Astrocyte of the spinal cord (primary cell): ENCODE data around the gene KLB.
"Not testable (repeated sequence)": the region's sequence is repeated elsewhere in the genome, so short reads cannot be mapped to it uniquely, and the experiment has no call there.

ENCODE experiments used
- DNase-seq: peaks from one replicate; pipeline ENCODE4 v3.0.0; 2011; ENCODE audit warnings: low read depth, low spot score
- H3K4me3 ChIP-seq: 2 replicates; pipeline ENCODE4 v1.5.1; 2011; ENCODE audit warnings: low read depth, mild to moderate bottlenecking, low read length, moderate library complexity
- in situ Hi-C: cut with HindIII; loops from 2 replicates; pipeline ENCODE4 v1.10.0; 2017; ENCODE audit warnings: low sequenced_read_pairs
- TF ChIP-seq, protein P1 (sequence below): IDR thresholded peaks from 2 replicates; pipeline ENCODE4 v1.5.1; 2012; ENCODE audit warnings: low read depth, mild to moderate bottlenecking, low read length, inconsistent platforms

KLB gene

DNA sequence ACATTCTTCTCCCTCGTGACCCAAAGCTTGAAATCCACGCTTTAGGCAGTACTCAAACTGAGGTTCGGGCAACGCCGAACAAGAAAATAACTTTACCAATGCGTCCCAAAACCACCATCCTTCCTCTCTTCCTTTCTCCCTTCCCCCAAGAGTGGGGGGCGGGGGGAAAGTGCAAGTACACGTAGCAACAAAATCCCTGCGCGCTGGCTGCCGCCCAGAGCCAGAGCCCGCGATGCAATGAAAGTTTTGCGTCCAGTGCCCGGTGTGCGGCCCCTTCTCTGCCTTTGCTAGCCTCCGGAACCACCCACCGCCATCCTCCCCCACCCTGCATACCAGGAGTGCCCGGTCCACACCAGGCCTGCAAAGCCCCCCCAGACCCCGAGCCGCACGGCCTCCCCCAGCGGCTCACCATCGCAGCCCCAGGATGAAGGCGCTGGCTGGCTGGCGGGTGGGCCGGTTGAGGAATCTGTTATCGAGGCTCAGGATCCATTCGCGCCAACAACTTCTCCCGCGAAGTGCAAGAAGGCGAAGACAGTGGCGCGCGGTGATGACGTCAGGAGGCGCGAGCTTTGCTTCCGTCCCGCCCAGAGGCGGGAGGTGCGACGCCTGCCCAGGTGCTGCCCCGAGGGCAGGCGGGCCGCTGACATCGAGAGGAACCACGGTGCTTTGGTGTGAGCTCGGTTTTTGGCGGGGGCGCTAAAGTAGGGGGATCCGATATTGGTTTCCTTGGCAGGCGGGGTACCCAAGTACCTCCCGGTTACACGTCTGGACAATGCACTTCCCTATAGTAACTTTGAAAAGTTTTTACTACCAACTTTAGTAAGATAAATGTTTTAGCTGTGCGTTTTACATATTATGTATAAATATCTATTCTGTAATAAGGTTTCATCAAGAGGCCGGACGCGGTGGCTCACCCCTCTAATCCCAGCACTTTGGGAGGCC lies 40.6 kb upstream of the KLB start, which contains the start of gene RFC1:
Gene RFC1 (minus strand): TSS at position 533 of the 942 bp plus-strand sequence. CDS start 121 bp downstream, at position 412.
- DNase-seq: peak; percentile 92
- TF ChIP-seq, protein P1, sequence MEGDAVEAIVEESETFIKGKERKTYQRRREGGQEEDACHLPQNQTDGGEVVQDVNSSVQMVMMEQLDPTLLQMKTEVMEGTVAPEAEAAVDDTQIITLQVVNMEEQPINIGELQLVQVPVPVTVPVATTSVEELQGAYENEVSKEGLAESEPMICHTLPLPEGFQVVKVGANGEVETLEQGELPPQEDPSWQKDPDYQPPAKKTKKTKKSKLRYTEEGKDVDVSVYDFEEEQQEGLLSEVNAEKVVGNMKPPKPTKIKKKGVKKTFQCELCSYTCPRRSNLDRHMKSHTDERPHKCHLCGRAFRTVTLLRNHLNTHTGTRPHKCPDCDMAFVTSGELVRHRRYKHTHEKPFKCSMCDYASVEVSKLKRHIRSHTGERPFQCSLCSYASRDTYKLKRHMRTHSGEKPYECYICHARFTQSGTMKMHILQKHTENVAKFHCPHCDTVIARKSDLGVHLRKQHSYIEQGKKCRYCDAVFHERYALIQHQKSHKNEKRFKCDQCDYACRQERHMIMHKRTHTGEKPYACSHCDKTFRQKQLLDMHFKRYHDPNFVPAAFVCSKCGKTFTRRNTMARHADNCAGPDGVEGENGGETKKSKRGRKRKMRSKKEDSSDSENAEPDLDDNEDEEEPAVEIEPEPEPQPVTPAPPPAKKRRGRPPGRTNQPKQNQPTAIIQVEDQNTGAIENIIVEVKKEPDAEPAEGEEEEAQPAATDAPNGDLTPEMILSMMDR: no peak
- H3K4me3 ChIP-seq: peak within 1 kb of the TSS; percentile 75
- in situ Hi-C loops: no loop called here

DNA sequence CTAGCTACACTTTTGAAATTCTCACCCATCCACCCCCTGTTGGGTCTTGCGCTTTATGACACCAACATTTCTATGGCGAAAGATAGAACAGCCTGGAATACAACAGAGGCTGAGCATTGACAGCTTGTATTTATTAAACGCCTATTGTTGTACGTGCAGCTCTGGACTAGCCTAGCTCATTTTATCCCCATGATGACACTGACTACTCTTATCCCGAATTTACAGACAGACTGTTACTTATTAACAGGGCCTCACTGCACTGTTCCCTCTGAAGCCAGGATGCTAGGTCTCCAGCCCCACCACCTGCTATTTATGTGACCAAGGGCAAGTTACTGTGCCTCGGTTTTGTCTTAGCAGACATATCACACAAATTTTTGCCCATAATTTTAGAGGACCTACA lies 39.6 kb upstream of the KLB start:
- TF ChIP-seq, protein P1: no peak
- in situ Hi-C loops: no loop called here

DNA sequence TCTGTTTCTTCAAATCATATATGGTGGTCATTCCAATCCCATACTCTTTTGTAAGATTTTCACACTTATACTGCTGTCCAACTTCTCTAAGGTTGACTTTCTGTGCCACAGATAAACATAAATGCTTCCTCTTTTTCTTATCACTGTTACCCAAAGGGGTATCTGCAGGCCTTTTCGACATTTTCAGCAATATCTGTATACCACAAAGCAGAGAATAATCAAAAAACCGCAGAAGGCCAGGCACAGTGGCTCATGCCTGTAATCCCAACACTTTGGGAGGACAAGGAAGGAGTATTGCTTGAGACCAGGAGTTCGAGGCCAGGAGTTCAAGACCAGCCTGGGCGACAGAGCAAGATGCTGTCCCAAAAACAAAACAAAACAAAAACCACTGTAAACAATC lies 37.4 kb upstream of the KLB start:
- DNase-seq: no peak
- H3K4me3 ChIP-seq: no peak overlapping the region
- TF ChIP-seq, protein P1: no peak
- in situ Hi-C loops: no loop called here

More for the DNA sequence above, 39.6 kb upstream of the KLB start:
- no peak overlapping the region for H3K4me3 ChIP-seq
- DNase-seq: no peak

DNA sequence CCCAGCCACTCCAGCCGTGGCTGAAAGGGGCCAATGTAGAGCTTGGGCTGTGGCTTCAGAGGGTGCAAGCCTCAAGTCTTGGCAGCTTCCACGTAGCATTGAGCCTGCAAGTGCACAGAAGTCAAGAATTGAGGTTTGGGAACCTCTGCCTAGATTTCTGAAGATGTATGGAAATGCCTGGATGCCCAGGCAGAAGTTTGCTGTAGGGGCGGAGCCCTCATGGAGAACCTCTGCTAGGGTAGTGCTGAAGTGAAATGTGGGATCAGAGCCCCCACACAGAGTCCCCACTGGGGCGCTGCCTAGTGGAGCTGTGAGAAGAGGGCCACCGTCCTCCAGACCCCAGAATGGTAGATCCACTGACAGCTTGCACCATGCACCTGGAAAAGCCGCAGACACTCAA lies 35.5 kb upstream of the KLB start:
- DNase-seq, in situ Hi-C loops, H3K4me3 ChIP-seq: not testable (repeated sequence)

DNA sequence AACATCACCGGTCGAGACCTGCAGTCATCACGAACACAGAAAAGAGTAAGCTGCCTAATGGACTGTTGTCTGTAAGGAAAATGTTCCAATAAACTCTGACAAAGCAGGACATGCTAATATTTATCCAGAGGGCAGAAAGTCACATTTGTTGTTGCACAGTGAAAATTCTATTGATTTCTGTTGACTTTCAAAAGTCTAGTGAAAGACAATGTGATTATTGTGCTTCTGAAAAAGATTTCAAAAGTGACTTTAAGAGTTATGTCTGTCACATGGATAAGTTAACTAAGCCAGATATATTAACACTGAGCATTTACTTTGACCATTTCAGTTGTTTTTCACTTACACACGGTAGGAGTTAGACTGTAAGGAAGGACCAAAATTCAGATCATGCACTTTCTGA lies 31.3 kb upstream of the KLB start:
- TF ChIP-seq, protein P1: no peak
- in situ Hi-C loops: no loop called here
- no peak overlapping the region for H3K4me3 ChIP-seq
- no peak for DNase-seq

DNA sequence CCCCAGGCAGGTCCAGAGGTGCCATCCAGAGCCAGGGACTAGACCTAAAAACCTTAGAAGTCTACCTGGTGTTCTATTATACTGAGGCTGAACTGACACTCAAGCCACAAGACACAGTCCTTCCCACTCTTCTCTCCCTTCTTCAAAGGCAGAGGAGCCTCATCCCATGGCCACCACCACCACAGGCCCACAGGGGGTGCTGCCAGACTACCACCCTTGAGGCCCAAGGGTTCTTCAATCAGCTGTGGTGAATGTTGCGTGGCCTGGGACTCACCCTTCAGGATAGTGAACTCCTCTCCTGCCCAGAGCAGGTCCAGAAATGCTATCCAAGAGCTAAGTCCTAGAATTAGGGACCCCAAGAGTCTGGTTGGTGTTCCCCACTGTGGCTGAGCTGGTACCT lies 23.0 kb upstream of the KLB start:
- in situ Hi-C loops: no loop called here
- TF ChIP-seq, protein P1: no peak
- DNase-seq: no peak
- H3K4me3 ChIP-seq: no peak overlapping the region

DNA sequence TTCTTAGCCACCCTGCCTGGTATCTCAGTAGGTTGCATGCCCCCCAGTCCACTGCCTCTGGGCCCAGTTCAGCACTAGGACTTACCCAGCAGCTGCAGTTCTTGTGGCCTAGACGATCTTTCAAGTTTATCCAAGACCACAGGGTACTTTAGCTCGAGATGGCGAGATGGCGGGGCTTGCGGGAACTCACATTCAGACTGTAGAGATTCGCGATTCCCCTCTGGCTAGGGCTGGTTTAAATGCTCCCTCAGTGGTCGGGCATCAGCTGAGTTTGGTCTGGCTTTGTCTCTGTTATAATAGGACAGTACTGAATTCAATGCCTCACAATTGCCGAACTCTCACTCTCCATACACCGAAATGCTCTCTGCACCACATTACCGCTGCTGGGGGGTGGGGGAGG lies 22.2 kb upstream of the KLB start:
- in situ Hi-C loops: no loop called here
- no peak for DNase-seq
- H3K4me3 ChIP-seq: no peak overlapping the region
- TF ChIP-seq, protein P1: no peak
